ENCODE results near the gene MYO7B.

Gene MYO7B

DNA sequence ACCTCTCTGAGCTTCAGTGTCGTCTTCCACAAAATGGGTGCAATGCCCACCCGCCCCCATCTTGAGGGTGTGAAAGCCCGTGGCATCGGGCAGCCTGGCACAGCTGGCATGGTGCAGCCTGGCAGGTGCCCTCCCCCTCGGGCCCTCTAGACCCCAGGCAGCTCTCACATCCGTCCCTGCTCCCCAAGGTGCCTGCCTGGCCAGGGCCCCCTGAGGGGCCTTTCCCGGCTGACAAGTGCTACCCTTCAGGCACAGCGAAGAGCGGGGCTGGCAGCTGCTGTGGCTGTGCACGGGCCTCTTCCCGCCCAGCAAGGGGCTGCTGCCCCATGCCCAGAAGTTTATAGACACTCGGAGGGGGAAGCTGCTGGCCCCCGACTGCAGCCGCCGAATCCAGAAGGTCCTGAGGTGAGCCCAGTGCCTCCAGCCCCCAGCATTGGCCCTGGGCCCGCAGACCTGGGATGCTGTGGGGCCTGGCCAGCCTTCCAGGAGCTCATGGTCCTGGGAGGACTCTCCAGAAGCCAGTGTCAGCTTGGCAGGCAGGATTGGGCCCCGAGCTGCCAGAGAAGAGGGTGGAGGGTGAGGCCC lies 96.6 kb downstream of the MYO7B start:
- TF ChIP-seq TCF4 (CRISPR knock-in tag; IDR thresholded peaks at IDR 0.05; ENCODE audit: borderline replicate concordance) = no peak
- TF ChIP-seq ZFP30 (CRISPR knock-in tag; IDR thresholded peaks at IDR 0.05) = no peak
- no peak for TF ChIP-seq PPARA (CRISPR knock-in tag; IDR thresholded peaks at IDR 0.05; ENCODE audit: borderline replicate concordance)
- TF ChIP-seq ISL1 (CRISPR knock-in tag; IDR thresholded peaks at IDR 0.05) = no peak
- TF ChIP-seq CSDC2 (CRISPR knock-in tag; IDR thresholded peaks at IDR 0.05) = no peak
- TF ChIP-seq, protein P1, sequence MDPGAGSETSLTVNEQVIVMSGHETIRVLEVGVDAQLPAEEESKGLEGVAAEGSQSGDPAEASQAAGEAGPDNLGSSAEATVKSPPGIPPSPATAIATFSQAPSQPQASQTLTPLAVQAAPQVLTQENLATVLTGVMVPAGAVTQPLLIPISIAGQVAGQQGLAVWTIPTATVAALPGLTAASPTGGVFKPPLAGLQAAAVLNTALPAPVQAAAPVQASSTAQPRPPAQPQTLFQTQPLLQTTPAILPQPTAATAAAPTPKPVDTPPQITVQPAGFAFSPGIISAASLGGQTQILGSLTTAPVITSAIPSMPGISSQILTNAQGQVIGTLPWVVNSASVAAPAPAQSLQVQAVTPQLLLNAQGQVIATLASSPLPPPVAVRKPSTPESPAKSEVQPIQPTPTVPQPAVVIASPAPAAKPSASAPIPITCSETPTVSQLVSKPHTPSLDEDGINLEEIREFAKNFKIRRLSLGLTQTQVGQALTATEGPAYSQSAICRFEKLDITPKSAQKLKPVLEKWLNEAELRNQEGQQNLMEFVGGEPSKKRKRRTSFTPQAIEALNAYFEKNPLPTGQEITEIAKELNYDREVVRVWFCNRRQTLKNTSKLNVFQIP (CRISPR knock-in tag; IDR thresholded peaks at IDR 0.05; ENCODE audit: borderline replicate concordance, low read depth) = no peak
- TF ChIP-seq, protein P2, sequence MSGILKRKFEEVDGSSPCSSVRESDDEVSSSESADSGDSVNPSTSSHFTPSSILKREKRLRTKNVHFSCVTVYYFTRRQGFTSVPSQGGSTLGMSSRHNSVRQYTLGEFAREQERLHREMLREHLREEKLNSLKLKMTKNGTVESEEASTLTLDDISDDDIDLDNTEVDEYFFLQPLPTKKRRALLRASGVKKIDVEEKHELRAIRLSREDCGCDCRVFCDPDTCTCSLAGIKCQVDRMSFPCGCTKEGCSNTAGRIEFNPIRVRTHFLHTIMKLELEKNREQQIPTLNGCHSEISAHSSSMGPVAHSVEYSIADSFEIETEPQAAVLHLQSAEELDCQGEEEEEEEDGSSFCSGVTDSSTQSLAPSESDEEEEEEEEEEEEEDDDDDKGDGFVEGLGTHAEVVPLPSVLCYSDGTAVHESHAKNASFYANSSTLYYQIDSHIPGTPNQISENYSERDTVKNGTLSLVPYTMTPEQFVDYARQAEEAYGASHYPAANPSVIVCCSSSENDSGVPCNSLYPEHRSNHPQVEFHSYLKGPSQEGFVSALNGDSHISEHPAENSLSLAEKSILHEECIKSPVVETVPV (CRISPR knock-in tag; IDR thresholded peaks at IDR 0.05) = no peak
- TF ChIP-seq SNAI2 (CRISPR knock-in tag; IDR thresholded peaks at IDR 0.05) = no peak
- TF ChIP-seq ZNF8 (CRISPR knock-in tag; IDR thresholded peaks at IDR 0.05) = no peak
- no peak for TF ChIP-seq OSR1 (CRISPR knock-in tag; IDR thresholded peaks at IDR 0.05)
- TF ChIP-seq ZC3H10 (CRISPR knock-in tag; IDR thresholded peaks at IDR 0.05) = no peak
- TF ChIP-seq, protein P3, sequence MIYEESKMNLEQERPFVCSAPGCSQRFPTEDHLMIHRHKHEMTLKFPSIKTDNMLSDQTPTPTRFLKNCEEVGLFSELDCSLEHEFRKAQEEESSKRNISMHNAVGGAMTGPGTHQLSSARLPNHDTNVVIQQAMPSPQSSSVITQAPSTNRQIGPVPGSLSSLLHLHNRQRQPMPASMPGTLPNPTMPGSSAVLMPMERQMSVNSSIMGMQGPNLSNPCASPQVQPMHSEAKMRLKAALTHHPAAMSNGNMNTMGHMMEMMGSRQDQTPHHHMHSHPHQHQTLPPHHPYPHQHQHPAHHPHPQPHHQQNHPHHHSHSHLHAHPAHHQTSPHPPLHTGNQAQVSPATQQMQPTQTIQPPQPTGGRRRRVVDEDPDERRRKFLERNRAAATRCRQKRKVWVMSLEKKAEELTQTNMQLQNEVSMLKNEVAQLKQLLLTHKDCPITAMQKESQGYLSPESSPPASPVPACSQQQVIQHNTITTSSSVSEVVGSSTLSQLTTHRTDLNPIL (CRISPR knock-in tag; IDR thresholded peaks at IDR 0.05; ENCODE audit: low read depth) = no peak
- no peak for TF ChIP-seq ZFP3 (CRISPR knock-in tag; IDR thresholded peaks at IDR 0.05)
- ATAC-seq = no peak

DNA sequence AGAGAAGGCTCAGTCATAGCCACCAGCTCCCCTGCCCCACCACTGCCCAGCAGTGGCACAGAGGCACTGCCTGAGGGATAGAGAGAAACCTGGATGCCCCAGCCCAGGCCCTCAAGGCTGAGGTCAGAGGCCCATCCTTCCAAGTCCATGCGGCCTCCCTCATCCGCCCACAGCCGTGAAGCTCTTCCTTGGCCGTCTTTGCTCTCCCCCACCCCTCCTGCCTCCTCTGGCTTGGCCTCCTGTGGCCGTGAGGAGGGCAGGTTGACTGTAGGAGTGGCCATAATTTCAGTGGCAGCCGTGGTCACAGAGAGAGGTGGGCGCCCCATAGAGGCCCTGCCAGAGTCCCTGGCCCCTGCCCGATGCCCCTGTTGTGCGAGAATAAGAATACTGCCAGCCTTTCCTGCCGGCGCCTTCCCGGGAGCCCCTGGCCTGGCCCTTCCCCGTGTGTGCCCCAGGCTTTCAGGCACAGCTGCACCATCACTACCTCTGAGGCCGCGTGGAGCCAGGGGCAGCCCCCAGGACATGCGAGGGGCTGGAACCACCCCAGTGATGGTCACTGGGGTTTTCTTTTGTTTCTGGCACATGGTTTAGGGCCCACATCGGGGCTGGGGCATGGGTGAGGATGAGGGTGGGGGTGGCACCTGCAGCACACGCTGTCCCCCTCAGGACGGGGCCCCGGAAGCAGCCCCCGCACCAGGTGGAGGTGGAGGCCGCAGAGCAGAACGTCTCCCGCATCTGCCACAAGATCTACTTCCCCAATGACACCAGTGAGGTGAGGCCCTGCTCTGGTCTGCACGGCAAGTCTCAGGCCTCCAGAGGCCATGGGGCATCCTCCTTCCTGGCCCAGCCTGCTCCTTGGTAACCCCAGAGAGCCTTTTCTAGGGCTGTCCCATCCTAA lies 97.4 kb downstream of the MYO7B start:
- ATAC-seq = no peak
- TF ChIP-seq, protein P4, sequence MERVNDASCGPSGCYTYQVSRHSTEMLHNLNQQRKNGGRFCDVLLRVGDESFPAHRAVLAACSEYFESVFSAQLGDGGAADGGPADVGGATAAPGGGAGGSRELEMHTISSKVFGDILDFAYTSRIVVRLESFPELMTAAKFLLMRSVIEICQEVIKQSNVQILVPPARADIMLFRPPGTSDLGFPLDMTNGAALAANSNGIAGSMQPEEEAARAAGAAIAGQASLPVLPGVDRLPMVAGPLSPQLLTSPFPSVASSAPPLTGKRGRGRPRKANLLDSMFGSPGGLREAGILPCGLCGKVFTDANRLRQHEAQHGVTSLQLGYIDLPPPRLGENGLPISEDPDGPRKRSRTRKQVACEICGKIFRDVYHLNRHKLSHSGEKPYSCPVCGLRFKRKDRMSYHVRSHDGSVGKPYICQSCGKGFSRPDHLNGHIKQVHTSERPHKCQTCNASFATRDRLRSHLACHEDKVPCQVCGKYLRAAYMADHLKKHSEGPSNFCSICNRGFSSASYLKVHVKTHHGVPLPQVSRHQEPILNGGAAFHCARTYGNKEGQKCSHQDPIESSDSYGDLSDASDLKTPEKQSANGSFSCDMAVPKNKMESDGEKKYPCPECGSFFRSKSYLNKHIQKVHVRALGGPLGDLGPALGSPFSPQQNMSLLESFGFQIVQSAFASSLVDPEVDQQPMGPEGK (CRISPR knock-in tag; IDR thresholded peaks at IDR 0.05; ENCODE audit: borderline replicate concordance) = no peak
- TF ChIP-seq ZNF70 (CRISPR knock-in tag; IDR thresholded peaks at IDR 0.05) (no peak), ISL1 (CRISPR knock-in tag; IDR thresholded peaks at IDR 0.05) (no peak), SNAI2 (CRISPR knock-in tag; IDR thresholded peaks at IDR 0.05) (no peak), ZFP30 (CRISPR knock-in tag; IDR thresholded peaks at IDR 0.05) (no peak), ZC3H10 (CRISPR knock-in tag; IDR thresholded peaks at IDR 0.05) (no peak), OSR1 (CRISPR knock-in tag; IDR thresholded peaks at IDR 0.05) (no peak), ZNF8 (CRISPR knock-in tag; IDR thresholded peaks at IDR 0.05) (no peak), GLIS3 (CRISPR knock-in tag; IDR thresholded peaks at IDR 0.05) (no peak), ZNF565 (CRISPR knock-in tag; conservative IDR thresholded peaks at IDR 0.05; ENCODE audit: low read depth) (no peak), ZFP3 (CRISPR knock-in tag; IDR thresholded peaks at IDR 0.05) (no peak)
- TF ChIP-seq, protein P1 (CRISPR knock-in tag; IDR thresholded peaks at IDR 0.05; ENCODE audit: borderline replicate concordance, low read depth) = no peak
- TF ChIP-seq, protein P3 (CRISPR knock-in tag; IDR thresholded peaks at IDR 0.05; ENCODE audit: low read depth) = no peak

DNA sequence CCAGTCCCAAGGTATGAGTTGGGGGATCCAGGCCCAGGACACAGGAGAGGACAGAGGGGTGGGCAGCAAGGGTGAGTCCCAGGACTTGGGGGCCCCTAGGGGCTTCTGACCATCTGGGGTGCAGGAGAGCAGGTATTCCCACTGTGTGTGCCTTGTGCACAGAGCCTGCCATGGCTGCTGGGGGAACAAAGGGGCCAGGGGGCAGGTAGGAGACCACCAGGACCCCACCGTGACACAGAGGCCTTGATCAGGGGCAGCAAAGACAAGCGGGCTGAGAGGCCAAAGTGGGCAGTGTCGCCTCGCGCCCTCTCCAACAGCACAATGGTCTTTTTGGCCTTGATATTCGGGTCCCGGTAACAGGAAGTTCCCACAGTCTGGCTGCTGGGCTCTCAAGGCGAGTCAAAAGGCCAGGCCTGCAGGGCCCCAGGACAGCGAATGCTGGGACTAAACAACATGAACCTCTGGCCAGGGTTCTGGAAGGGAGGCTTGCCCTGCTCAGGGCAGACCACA lies 98.1 kb downstream of the MYO7B start:
- ATAC-seq = no peak
- TF ChIP-seq, protein P5, sequence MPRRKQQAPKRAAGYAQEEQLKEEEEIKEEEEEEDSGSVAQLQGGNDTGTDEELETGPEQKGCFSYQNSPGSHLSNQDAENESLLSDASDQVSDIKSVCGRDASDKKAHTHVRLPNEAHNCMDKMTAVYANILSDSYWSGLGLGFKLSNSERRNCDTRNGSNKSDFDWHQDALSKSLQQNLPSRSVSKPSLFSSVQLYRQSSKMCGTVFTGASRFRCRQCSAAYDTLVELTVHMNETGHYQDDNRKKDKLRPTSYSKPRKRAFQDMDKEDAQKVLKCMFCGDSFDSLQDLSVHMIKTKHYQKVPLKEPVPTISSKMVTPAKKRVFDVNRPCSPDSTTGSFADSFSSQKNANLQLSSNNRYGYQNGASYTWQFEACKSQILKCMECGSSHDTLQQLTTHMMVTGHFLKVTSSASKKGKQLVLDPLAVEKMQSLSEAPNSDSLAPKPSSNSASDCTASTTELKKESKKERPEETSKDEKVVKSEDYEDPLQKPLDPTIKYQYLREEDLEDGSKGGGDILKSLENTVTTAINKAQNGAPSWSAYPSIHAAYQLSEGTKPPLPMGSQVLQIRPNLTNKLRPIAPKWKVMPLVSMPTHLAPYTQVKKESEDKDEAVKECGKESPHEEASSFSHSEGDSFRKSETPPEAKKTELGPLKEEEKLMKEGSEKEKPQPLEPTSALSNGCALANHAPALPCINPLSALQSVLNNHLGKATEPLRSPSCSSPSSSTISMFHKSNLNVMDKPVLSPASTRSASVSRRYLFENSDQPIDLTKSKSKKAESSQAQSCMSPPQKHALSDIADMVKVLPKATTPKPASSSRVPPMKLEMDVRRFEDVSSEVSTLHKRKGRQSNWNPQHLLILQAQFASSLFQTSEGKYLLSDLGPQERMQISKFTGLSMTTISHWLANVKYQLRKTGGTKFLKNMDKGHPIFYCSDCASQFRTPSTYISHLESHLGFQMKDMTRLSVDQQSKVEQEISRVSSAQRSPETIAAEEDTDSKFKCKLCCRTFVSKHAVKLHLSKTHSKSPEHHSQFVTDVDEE (CRISPR knock-in tag; IDR thresholded peaks at IDR 0.05) = no peak
- TF ChIP-seq CSDC2 (CRISPR knock-in tag; IDR thresholded peaks at IDR 0.05) (no peak), OSR1 (CRISPR knock-in tag; IDR thresholded peaks at IDR 0.05) (no peak), ZC3H10 (CRISPR knock-in tag; IDR thresholded peaks at IDR 0.05) (no peak), ESRRG (CRISPR knock-in tag; IDR thresholded peaks at IDR 0.05) (no peak), TCF4 (CRISPR knock-in tag; IDR thresholded peaks at IDR 0.05; ENCODE audit: borderline replicate concordance) (no peak), SNAI2 (CRISPR knock-in tag; IDR thresholded peaks at IDR 0.05) (no peak), ARNTL (CRISPR knock-in tag; IDR thresholded peaks at IDR 0.05; ENCODE audit: borderline replicate concordance, low read depth) (no peak), ZNF8 (CRISPR knock-in tag; IDR thresholded peaks at IDR 0.05) (no peak)
- TF ChIP-seq, protein P4 (CRISPR knock-in tag; IDR thresholded peaks at IDR 0.05; ENCODE audit: borderline replicate concordance) = no peak

Data from SK-N-SH treated with all-trans-retinoic acid at 6 μM for 48 hours (cell line).